GM18873 (cell line): ENCODE results near the gene C10orf53.
"Not testable (repeated sequence)": the region's sequence is repeated elsewhere in the genome, so short reads cannot be mapped to it uniquely, and the experiment has no call there.

Experiments
- ATAC-seq: cut with Tn5 transposase; IDR thresholded peaks from one replicate; pipeline ENCODE4 v1.9.1; 2021; ENCODE audit warnings: mild to moderate bottlenecking, moderate library complexity, moderate number of reproducible peaks; ENCODE audit not compliant: unreplicated experiment, low FRiP score

Gene C10orf53

GRCh38 chr10:49651917-49652316, 27.5 kb upstream of the C10orf53 start:
- no peak for ATAC-seq

GRCh38 chr10:49652421-49653272, 26.8 kb upstream of the C10orf53 start:
- ATAC-seq: no peak

GRCh38 chr10:49653273-49653929, 26.1 kb upstream of the C10orf53 start:
- ATAC-seq: no peak

GRCh38 chr10:49654036-49654693, 25.3 kb upstream of the C10orf53 start:
- ATAC-seq: no peak

GRCh38 chr10:49655099-49655498, 24.4 kb upstream of the C10orf53 start:
- no peak for ATAC-seq

- ATAC-seq: no peak
These were observed 22.5 kb upstream of the C10orf53 start for GRCh38 chr10:49656845-49657493.

GRCh38 chr10:49657606-49658005, 21.8 kb upstream of the C10orf53 start:
- no peak for ATAC-seq

- no peak for ATAC-seq
These were observed 18.2 kb upstream of the C10orf53 start for GRCh38 chr10:49661140-49661856.

- no peak for ATAC-seq
These were observed 17.2 kb upstream of the C10orf53 start for GRCh38 chr10:49662169-49662830.

GRCh38 chr10:49663596-49663995, 15.9 kb upstream of the C10orf53 start:
- ATAC-seq: no peak

- no peak for ATAC-seq
These were observed 15.2 kb upstream of the C10orf53 start for GRCh38 chr10:49664006-49664841.

- ATAC-seq: no peak
These were observed 14.6 kb upstream of the C10orf53 start for GRCh38 chr10:49664842-49665355.

GRCh38 chr10:49666054-49666615, 13.3 kb upstream of the C10orf53 start:
- no peak for ATAC-seq

- ATAC-seq: no peak
These were observed 12.8 kb upstream of the C10orf53 start for GRCh38 chr10:49666685-49667084.

GRCh38 chr10:49667991-49668390, 11.5 kb upstream of the C10orf53 start:
- ATAC-seq: no peak

- ATAC-seq: no peak
These were observed 10.8 kb upstream of the C10orf53 start for GRCh38 chr10:49668684-49669083.

GRCh38 chr10:49678827-49679479, 498 bp upstream of the C10orf53 start:
- no peak for ATAC-seq

GRCh38 chr10:49682449-49682848, 3.0 kb downstream of the C10orf53 start:
- not testable (repeated sequence) for ATAC-seq
